T-helper 2 cell treated with Interferon-gamma antibody and Interleukin-4, amounts not matched to agents 100 ng/mL and 5 ng/mL, for 36 hours (primary cell): ENCODE data around the gene JMJD1C. TPM values are rescaled to one million over a fixed set of nuclear protein-coding genes. Genes with fewer than 3 reads are reported as not detected.

Experiments
- intact Hi-C: fragments of 100-400 bp; cut with micrococcal nuclease; formaldehyde crosslinking; loops from one replicate; pipeline ENCODE4 v1.15.1; 2023
- total RNA-seq: library from RNA; stranded (reverse); gene quantifications from 2 replicates; pipeline ENCODE4 v1.2.3, GENCODE V29; 2022

The JMJD1C gene
- total RNA-seq, 1 donor from 2014 or later: 43.3 TPM

GRCh38 chr10:63146503-63146902, 319.3 kb downstream of the JMJD1C start:
- intact Hi-C loops: no loop called here

GRCh38 chr10:63145782-63146181, 320.0 kb downstream of the JMJD1C start:
- intact Hi-C loops: no loop called here

- intact Hi-C loops: no loop called here
Observed at GRCh38 chr10:63143987-63144386, 321.8 kb downstream of the JMJD1C start.

GRCh38 chr10:63142136-63142535, 323.6 kb downstream of the JMJD1C start:
- intact Hi-C loops: no loop called here

- intact Hi-C loops: no loop called here
Observed at GRCh38 chr10:63140077-63140476, 325.7 kb downstream of the JMJD1C start.

- intact Hi-C loops: loop anchor here (10.0 kb wide), 3 partner anchors 283 to 1143 kb away; partner anchors contain the start of gene RTKN2
Observed at GRCh38 chr10:63137306-63137705, 328.5 kb downstream of the JMJD1C start.

GRCh38 chr10:63133821-63134557, 331.8 kb downstream of the JMJD1C start:
- intact Hi-C loops: loop anchor here (1.0 to 10.0 kb wide), 15 partner anchors 25 to 1232 kb away; partner anchors contain the start of genes ADO, ARID5B, EGR2 and REEP3

GRCh38 chr10:63133056-63133820, 332.5 kb downstream of the JMJD1C start, which contains the start of gene NRBF2:
Gene NRBF2, plus strand, starts transcription at chr10:63133328. Its CDS starts 143 bp downstream, at chr10:63133471.
- intact Hi-C loops: loop anchor here (1.0 to 10.0 kb wide), 15 partner anchors 26 to 1231 kb away; partner anchors contain the start of genes ADO, ARID5B, EGR2 and REEP3

GRCh38 chr10:63132651-63133055, 333.1 kb downstream of the JMJD1C start:
- intact Hi-C loops: loop anchor here (1.0 to 10.0 kb wide), 15 partner anchors 26 to 1230 kb away; partner anchors contain the start of genes ADO, ARID5B, EGR2 and REEP3

GRCh38 chr10:63129888-63130287, 335.9 kb downstream of the JMJD1C start:
- intact Hi-C loops: loop anchor here (5.0 to 10.0 kb wide), 6 partner anchors 275 to 1228 kb away; partner anchors contain the start of genes ARID5B and RTKN2

GRCh38 chr10:63128443-63128842, 337.3 kb downstream of the JMJD1C start:
- intact Hi-C loops: no loop called here

- intact Hi-C loops: no loop called here
Observed at GRCh38 chr10:63125459-63125858, 340.3 kb downstream of the JMJD1C start.

- intact Hi-C loops: no loop called here
Observed at GRCh38 chr10:63123727-63124362, 341.9 kb downstream of the JMJD1C start.

- intact Hi-C loops: no loop called here
Observed at GRCh38 chr10:63120554-63120953, 345.2 kb downstream of the JMJD1C start.

- intact Hi-C loops: no loop called here
Observed at GRCh38 chr10:63119041-63119440, 346.7 kb downstream of the JMJD1C start.

Other genes with a start within 250 kb of the JMJD1C start
- gene REEP3, start 55.4 kb upstream of the JMJD1C start, total RNA-seq: 18.2 and 19.9 TPM in 2 replicates